GM19099 (cell line): ENCODE measurements around the gene DDX42.

Experiments
- POLR2A ChIP-seq: IDR thresholded peaks from 3 replicates; pipeline ENCODE4 v1.6.1; 2011; ENCODE audit warnings: low read depth; ENCODE audit not compliant: insufficient read length; ENCODE audit errors: extremely low read depth

The DDX42 gene

DNA sequence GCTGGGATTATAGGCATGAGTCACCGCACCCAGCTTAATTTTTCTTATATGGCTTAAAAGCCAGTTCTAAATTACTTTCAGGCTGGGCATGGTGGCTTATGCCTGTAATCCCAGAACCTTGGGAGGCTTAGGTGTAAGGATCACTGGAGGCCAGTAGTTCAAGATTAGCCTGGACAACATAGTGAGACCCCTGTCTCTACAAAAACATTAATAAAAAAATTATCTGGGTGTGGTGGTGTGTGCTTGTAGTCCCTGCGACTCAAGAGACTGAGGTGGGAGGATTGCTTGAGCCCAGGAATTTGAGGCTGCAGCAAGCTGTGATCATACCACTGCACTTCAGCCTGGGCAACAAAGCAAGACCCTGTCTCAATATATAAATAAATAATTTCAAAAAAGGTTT, 79.3 kb downstream of the DDX42 start:
- TF ChIP-seq POLR2A: no peak

DNA sequence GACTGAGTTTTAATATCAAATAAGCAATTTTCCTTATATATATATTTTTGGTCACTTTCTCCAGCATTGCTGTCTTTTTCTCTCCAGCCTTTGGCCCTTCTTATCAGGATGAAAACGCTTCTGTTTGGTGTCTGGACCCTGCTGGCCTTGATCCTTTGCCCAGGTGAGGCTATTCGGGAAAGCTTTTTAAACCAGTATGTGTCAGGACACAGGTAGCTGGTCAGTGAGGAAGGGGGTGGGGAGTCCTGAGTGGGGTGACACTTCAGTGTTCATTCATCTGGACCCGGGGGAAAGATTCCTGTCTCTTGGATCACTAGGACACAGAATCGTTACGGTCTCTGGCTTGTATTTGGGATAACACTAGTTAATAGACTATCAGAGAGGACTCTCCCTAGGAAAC, 80.7 kb downstream of the DDX42 start:
- TF ChIP-seq POLR2A: no peak

DNA sequence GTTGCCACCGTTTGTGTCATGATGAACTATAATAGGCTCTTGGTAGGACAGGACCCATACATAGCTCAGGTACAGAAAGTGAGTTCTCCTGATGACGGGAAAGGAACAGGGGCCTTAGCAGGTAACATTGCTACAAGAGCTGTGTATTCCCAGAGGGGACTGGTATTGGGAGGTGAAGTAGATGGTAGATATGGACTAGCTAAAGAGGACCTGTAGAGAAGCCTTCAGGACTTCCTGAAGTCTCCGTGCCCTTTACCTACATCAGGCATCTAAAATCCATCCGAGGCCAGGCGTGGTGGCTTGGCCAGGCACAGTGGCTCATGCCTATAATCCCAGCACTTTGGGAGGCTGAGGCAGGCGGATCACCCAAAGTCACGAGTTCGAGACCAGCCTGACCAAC, 81.2 kb downstream of the DDX42 start:
- TF ChIP-seq POLR2A: no peak

DNA sequence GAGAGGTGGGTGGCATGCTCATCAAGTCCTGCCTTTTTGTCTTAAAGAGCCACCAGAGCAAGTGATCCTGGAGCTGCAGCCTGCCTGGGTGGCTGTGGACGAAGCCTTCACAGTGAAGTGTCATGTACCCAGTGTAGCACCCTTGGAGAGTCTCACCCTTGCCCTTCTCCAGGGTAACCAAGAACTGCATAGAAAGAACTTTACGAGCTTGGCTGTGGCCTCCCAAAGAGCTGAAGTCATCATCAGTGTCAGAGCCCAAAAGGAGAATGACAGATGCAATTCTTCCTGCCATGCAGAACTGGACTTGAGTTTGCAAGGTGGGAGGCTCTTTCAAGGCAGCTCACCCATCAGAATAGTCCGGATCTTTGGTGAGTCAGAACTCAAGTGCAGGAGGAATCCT, 85.3 kb downstream of the DDX42 start:
- TF ChIP-seq POLR2A: no peak
